SK-N-SH treated with all-trans-retinoic acid at 6 μM for 48 hours (cell line): ENCODE results near the gene RAD51C.

Experiments
- ARNTL ChIP-seq: fragments of 450-650 bp; formaldehyde crosslinking; IDR thresholded peaks from 2 replicates; pipeline ENCODE4 v1.5.0; 2020; ENCODE audit warnings: low read depth, mild to moderate bottlenecking, moderate library complexity, borderline replicate concordance
- CREB5 ChIP-seq: fragments of 250-450 bp; sonication (Bioruptor Pico); IDR thresholded peaks from 2 replicates; pipeline ENCODE4 v1.5.1; 2020; ENCODE audit warnings: low read depth, mild to moderate bottlenecking, moderate library complexity
- CSDC2 ChIP-seq: fragments of 250-450 bp; sonication (Bioruptor Pico); IDR thresholded peaks from 2 replicates; pipeline ENCODE4 v1.5.0; 2020; ENCODE audit warnings: mild to moderate bottlenecking, moderate library complexity
- ESRRG ChIP-seq: fragments of 250-450 bp; sonication (Bioruptor Pico); IDR thresholded peaks from 2 replicates; pipeline ENCODE4 v1.6.1; 2021; ENCODE audit warnings: mild to moderate bottlenecking
- ISL1 ChIP-seq: fragments of 250-450 bp; sonication (Bioruptor Pico); IDR thresholded peaks from 2 replicates; pipeline ENCODE4 v2.1.2; 2022; ENCODE audit warnings: mild to moderate bottlenecking, moderate library complexity
- OSR1 ChIP-seq: fragments of 250-450 bp; sonication (Bioruptor Pico); IDR thresholded peaks from 2 replicates; pipeline ENCODE4 v1.8.0; 2022; ENCODE audit warnings: moderate library complexity, mild to moderate bottlenecking, inconsistent platforms
- PATZ1 ChIP-seq: fragments of 250-450 bp; sonication (Bioruptor Pico); IDR thresholded peaks from 2 replicates; pipeline ENCODE4 v1.8.0; 2020; ENCODE audit warnings: mild to moderate bottlenecking, moderate library complexity, borderline replicate concordance
- PPARA ChIP-seq: fragments of 250-450 bp; sonication (Bioruptor Pico); IDR thresholded peaks from 2 replicates; pipeline ENCODE4 v1.5.0; 2020; ENCODE audit warnings: mild to moderate bottlenecking, borderline replicate concordance
- TSHZ2 ChIP-seq: fragments of 250-450 bp; sonication (Bioruptor Pico); IDR thresholded peaks from 2 replicates; pipeline ENCODE4 v1.5.0; 2020; ENCODE audit warnings: mild to moderate bottlenecking, moderate library complexity
- ZC3H10 ChIP-seq: fragments of 250-450 bp; sonication (Bioruptor Pico); IDR thresholded peaks from 2 replicates; pipeline ENCODE4 v1.5.1; 2021; ENCODE audit warnings: mild to moderate bottlenecking, moderate library complexity
- ZFP3 ChIP-seq: fragments of 250-450 bp; sonication (Bioruptor Pico); IDR thresholded peaks from 2 replicates; pipeline ENCODE4 v1.5.0; 2020; ENCODE audit warnings: mild to moderate bottlenecking, moderate library complexity
- ZFP30 ChIP-seq: fragments of 450-650 bp; formaldehyde crosslinking; IDR thresholded peaks from 2 replicates; pipeline ENCODE4 v1.5.0; 2022; ENCODE audit warnings: mild to moderate bottlenecking, moderate library complexity
- TF ChIP-seq, protein P1 (sequence below): fragments of 250-450 bp; sonication (Bioruptor Pico); IDR thresholded peaks from 2 replicates; pipeline ENCODE4 v1.8.0; 2021; ENCODE audit warnings: low read depth, mild to moderate bottlenecking, moderate library complexity, borderline replicate concordance

GRCh38 chr17:58722696-58723095 is 30.3 kb downstream of the RAD51C start:
- TF ChIP-seq ISL1 (CRISPR knock-in tag): no peak
- TF ChIP-seq ZC3H10 (CRISPR knock-in tag): no peak
- TF ChIP-seq ESRRG (CRISPR knock-in tag): no peak
- no peak for TF ChIP-seq ZFP30 (CRISPR knock-in tag)
- TF ChIP-seq ZFP3 (CRISPR knock-in tag): no peak
- TF ChIP-seq, protein P1, sequence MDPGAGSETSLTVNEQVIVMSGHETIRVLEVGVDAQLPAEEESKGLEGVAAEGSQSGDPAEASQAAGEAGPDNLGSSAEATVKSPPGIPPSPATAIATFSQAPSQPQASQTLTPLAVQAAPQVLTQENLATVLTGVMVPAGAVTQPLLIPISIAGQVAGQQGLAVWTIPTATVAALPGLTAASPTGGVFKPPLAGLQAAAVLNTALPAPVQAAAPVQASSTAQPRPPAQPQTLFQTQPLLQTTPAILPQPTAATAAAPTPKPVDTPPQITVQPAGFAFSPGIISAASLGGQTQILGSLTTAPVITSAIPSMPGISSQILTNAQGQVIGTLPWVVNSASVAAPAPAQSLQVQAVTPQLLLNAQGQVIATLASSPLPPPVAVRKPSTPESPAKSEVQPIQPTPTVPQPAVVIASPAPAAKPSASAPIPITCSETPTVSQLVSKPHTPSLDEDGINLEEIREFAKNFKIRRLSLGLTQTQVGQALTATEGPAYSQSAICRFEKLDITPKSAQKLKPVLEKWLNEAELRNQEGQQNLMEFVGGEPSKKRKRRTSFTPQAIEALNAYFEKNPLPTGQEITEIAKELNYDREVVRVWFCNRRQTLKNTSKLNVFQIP: no peak
- TF ChIP-seq PATZ1: no peak
- no peak for TF ChIP-seq CSDC2 (CRISPR knock-in tag)
- TF ChIP-seq CREB5 (CRISPR knock-in tag): no peak
- no peak for TF ChIP-seq OSR1 (CRISPR knock-in tag)
- no peak for TF ChIP-seq ARNTL (CRISPR knock-in tag)
- TF ChIP-seq TSHZ2: no peak
- TF ChIP-seq PPARA (CRISPR knock-in tag): no peak
